ENCODE measurements around the gene UBE2G1. TPM values are rescaled to one million over a fixed set of nuclear protein-coding genes. Genes with fewer than 3 reads are reported as not detected.

Gene UBE2G1
- total and polyA plus RNA-seq, 2 of the 13 experiments (the other 11 are each of a cell fraction or from before 2014, with no cell fraction given) = 27.9 to 42.6 TPM

DNA sequence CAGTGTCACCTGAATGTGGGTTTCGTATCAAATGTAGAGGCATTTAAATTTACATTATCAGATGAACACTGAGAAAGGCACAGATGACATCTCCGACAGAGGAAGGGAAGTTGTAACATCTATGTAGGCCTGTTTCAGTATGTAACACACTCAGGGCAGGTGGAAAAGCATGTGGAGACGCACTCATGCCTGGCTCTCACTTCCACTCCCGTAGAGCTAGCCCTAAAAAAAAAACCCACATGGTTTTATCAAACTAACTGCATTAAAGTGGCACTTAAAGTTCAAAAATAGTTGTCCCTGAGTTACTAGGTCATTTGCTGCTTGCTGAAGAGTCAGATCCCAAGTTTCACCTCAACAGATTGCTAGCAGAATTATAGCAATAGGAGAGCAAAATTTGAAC lies 96.6 kb downstream of the UBE2G1 start:
- H3K27me3 ChIP-seq (ENCODE audit: control insufficient read depth in 1 of 2, insufficient read depth in 2 of 2, low read length in 2 of 2) = no peaks in the 10 kb centered on the region
- 98% methylated on average over 4 of the region's 4 CpGs for WGBS (ENCODE audit: low lambda C conversion rate)
- no peak for FAIRE-seq
- TF ChIP-seq MAFG (CRISPR knock-in tag; IDR thresholded peaks at IDR 0.05) (no peak), BRF2 (CRISPR knock-in tag; IDR thresholded peaks at IDR 0.05) (no peak), ERF (CRISPR knock-in tag; IDR thresholded peaks at IDR 0.05) (no peak), RARA (CRISPR knock-in tag; IDR thresholded peaks at IDR 0.05) (no peak), SALL1 (CRISPR knock-in tag; IDR thresholded peaks at IDR 0.05) (no peak), RERE (CRISPR knock-in tag; IDR thresholded peaks at IDR 0.05; ENCODE audit: low read depth) (no peak), EEA1 (CRISPR knock-in tag; IDR thresholded peaks at IDR 0.05; ENCODE audit: borderline replicate concordance) (no peak), ZNF747 (CRISPR knock-in tag; IDR thresholded peaks at IDR 0.05; ENCODE audit: borderline replicate concordance) (no peak), ZFP82 (CRISPR knock-in tag; IDR thresholded peaks at IDR 0.05; ENCODE audit: borderline replicate concordance) (no peak), TBX3 (IDR thresholded peaks at IDR 0.05; ENCODE audit: borderline replicate concordance) (no peak), BRD4 (CRISPR knock-in tag; IDR thresholded peaks at IDR 0.05) (no peak), ZBTB43 (CRISPR knock-in tag; conservative IDR thresholded peaks at IDR 0.05) (no peak), SSRP1 (CRISPR knock-in tag; IDR thresholded peaks at IDR 0.05) (no peak), ZNF510 (CRISPR knock-in tag; IDR thresholded peaks at IDR 0.05; ENCODE audit: low read depth) (no peak), ZNF512 (CRISPR knock-in tag; IDR thresholded peaks at IDR 0.05) (no peak), ZNF296 (CRISPR knock-in tag; conservative IDR thresholded peaks at IDR 0.05) (no peak)

More for the DNA sequence above, 96.6 kb downstream of the UBE2G1 start:
- Histone ChIP-seq H4K20me1 (ENCODE audit: insufficient read depth, low read length) (no peaks in the 10 kb centered on the region), H3K27ac (ENCODE audit: extremely low read length, insufficient read depth, low read length) (no peak overlapping the region), H3K9me3 (ENCODE audit: low read length) (no peaks in the 10 kb centered on the region), H3K4me1 (ENCODE audit: insufficient read depth, low read length) (peaks cover under 1% of the 10 kb centered on the region), H3K79me2 (ENCODE audit: insufficient read depth, low read length) (no peaks in the 10 kb centered on the region), H3K36me3 (replicated peaks in 1 of 2; ENCODE audit: control insufficient read depth in 1 of 2, insufficient read depth in 2 of 2, low read length in 2 of 2) (peaks cover 2 to 27% of the 10 kb centered on the region in 2 experiments), H3K9ac (ENCODE audit: insufficient read depth, low read depth, low read length) (no peak overlapping the region), H3K4me2 (ENCODE audit: low read depth, low read length) (no peak overlapping the region), H3K4me3 (replicated peaks in 1 of 3; ENCODE audit: insufficient read depth in 1 of 3, low read depth in 2 of 3, low read length in 3 of 3) (no peak overlapping the region), H2AFZ (ENCODE audit: low read length) (no peak overlapping the region)
- in situ Hi-C loops (cut with HindIII; ENCODE audit: extremely low pct_ligation_motif_present, low pct_unique_long_range_greater_than_20kb) (no loop called here), intact Hi-C loops (cut with micrococcal nuclease; ENCODE audit: unreplicated experiment) (no loop called here)
- ChIA-PET CTCF (ENCODE audit: low intra/inter-chr PET ratio, low total read pairs) (no interaction called here), POLR2A (no interaction called here)
- no TSS peak for BruUV-seq (replicated peaks)
- DNase-seq (ENCODE audit: low spot score) (no peak), ATAC-seq (no peak)

Data from HepG2 (cell line).